CD4-positive, alpha-beta memory T cell (primary cell): ENCODE data around the gene ABL1. TPM values are rescaled to one million over a fixed set of nuclear protein-coding genes. Genes with fewer than 3 reads are reported as not detected.

Source experiments
- CTCF ChIA-PET: fragments of 350-600 bp; sonication (Branson Sonifier 250); formaldehyde crosslinking; loops from one replicate; lab custom pipeline; 2021; ENCODE audit warnings: inconsistent platforms; ENCODE audit not compliant: partially characterized antibody; lab: Charles Lee
- POLR2A ChIA-PET: fragments of 350-600 bp; sonication (Branson Sonifier 250); formaldehyde crosslinking; loops from one replicate; lab custom pipeline; 2021; ENCODE audit not compliant: partially characterized antibody; lab: Charles Lee
- DNase-seq, 5 donors: peaks; one replicate each; pipeline versions ENCODE4 v3.0.0 to v3.0.0-alpha.2; 2020 to 2022; ENCODE audit warnings: mixed read lengths in 1 of 5
- H3K27ac ChIP-seq: one replicate; pipeline ENCODE4 v1.7.0; 2013; ENCODE audit warnings: low read depth, low read length
- H3K27me3 ChIP-seq: 2 replicates; pipeline ENCODE4 v1.7.0; 2013; ENCODE audit warnings: mild to moderate bottlenecking, low read length, moderate library complexity; ENCODE audit not compliant: insufficient read depth
- H3K36me3 ChIP-seq: 2 replicates; pipeline ENCODE4 v1.7.0; 2013; ENCODE audit warnings: mild to moderate bottlenecking, low read length, moderate library complexity; ENCODE audit not compliant: insufficient read depth
- H3K4me1 ChIP-seq: 2 replicates; pipeline ENCODE4 v1.7.0; 2013; ENCODE audit warnings: mild to moderate bottlenecking, low read length, moderate library complexity; ENCODE audit not compliant: insufficient read depth
- H3K4me3 ChIP-seq, 2 donors: one replicate each; pipeline ENCODE4 v1.7.0; 2013; ENCODE audit warnings: low read length in 2 of 2, mild to moderate bottlenecking in 1 of 2
- H3K9me3 ChIP-seq, 2 donors: one replicate each; pipeline ENCODE4 v1.7.0; 2013; ENCODE audit warnings: low read length in 2 of 2, control low read depth in 1 of 2; ENCODE audit not compliant: control insufficient read depth in 1 of 2
- H3K27ac Mint-ChIP-seq, 7 donors: one replicate each; pipeline ENCODE4 v1.8.0; 2020 to 2021; ENCODE audit warnings: mixed read lengths in 7 of 7, mild to moderate bottlenecking in 6 of 7, inconsistent platforms in 3 of 7, moderate library complexity in 3 of 7
- H3K27me3 Mint-ChIP-seq, 2 donors: one replicate each; pipeline ENCODE4 v1.8.0; 2020 to 2021; ENCODE audit warnings: mixed read lengths in 2 of 2
- H3K36me3 Mint-ChIP-seq, 2 donors: one replicate each; pipeline ENCODE4 v1.8.0; 2020 to 2021; ENCODE audit warnings: mixed read lengths in 2 of 2, inconsistent platforms in 1 of 2, mild to moderate bottlenecking in 1 of 2
- H3K4me1 Mint-ChIP-seq, 4 donors: one replicate each; pipeline ENCODE4 v1.8.0; 2020 to 2021; ENCODE audit warnings: mixed read lengths in 4 of 4, mild to moderate bottlenecking in 1 of 4
- H3K4me3 Mint-ChIP-seq, 8 donors: one replicate each; pipeline ENCODE4 v1.8.0; 2020 to 2021; ENCODE audit warnings: mixed read lengths in 8 of 8, mild to moderate bottlenecking in 7 of 8, moderate library complexity in 6 of 8, inconsistent platforms in 3 of 8
- H3K9me3 Mint-ChIP-seq, 8 donors: one replicate each; pipeline ENCODE4 v1.8.0; 2020 to 2021; ENCODE audit warnings: mixed read lengths in 8 of 8, mild to moderate bottlenecking in 5 of 8, inconsistent platforms in 3 of 8, moderate library complexity in 1 of 8
- intact Hi-C: fragments of 100-400 bp; cut with micrococcal nuclease; formaldehyde crosslinking; loops from one replicate; pipeline ENCODE4 v1.15.1; 2023
- polyA plus RNA-seq, 2 donors: library from polyadenylated mRNA; unstranded; fragments of 300-500 nt; fragmentation: Illumina TruSeq; gene quantifications; one replicate each; pipeline ENCODE4 v1.2.3, GENCODE V29; 2021
- total RNA-seq, 2 experiments: library from RNA; stranded (reverse); gene quantifications; one replicate each; pipeline ENCODE4 v1.2.3, GENCODE V29; 2021

The ABL1 gene
- total and polyA plus RNA-seq, 4 experiments from 2014 or later: 3.2 to 34.4 (median 23.0) TPM

DNA sequence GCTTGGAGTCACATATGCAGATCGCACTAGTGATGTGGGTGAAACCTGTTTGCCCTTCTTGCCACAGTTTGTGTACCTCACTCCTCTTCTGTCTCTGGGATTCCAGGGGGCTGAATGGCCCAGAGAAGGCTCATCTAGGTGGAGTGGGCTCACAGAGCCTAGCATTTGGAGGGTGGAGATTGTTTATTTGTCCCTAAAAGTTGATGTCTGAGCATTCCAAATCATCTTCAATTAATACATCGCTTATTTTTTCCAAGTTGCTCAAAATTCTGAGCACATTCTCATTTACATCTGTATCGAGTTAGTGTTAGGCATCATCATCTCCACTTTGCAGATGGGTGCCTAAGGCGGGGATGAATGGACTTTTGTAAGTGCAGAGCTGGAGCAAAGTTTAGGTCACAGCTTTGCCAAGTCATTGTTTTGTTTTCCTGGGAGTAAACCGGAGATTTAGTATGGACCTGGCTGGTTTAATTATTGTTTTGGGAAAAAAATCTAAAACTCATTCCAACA is 2.0 kb downstream of the ABL1 start:
- Histone ChIP-seq H3K36me3 (no peaks in the 10 kb centered on the region), H3K27me3 (no peaks in the 10 kb centered on the region), H3K4me3 (no peak overlapping the region), H3K4me1 (peaks cover 15% of the 10 kb centered on the region), H3K9me3 (no peaks in the 10 kb centered on the region), H3K27ac (no peak overlapping the region)
- Mint-ChIP-seq H3K27ac (peak overlapping the region in 3 of 7 donors; percentile 14 to 77 (median 42)), H3K9me3 (peaks cover 0 to 2% (median 0%) of the 10 kb centered on the region in 8 donors), H3K27me3 (no peaks in the 10 kb centered on the region), H3K36me3 (peaks cover 0 to 5% of the 10 kb centered on the region in 2 donors), H3K4me3 (peak overlapping the region in 7 of 8 donors; percentile 30 to 83 (median 76)), H3K4me1 (peaks cover 35 to 55% (median 43%) of the 10 kb centered on the region in 4 donors)
- intact Hi-C loops: no loop called here
- ChIA-PET POLR2A (no interaction called here), CTCF (interaction anchor here (1.2 kb wide), 1 partner anchor 42 kb away, joined by 6 read pairs; no protein-coding TSS in a partner anchor)
- DNase-seq: no peak

DNA sequence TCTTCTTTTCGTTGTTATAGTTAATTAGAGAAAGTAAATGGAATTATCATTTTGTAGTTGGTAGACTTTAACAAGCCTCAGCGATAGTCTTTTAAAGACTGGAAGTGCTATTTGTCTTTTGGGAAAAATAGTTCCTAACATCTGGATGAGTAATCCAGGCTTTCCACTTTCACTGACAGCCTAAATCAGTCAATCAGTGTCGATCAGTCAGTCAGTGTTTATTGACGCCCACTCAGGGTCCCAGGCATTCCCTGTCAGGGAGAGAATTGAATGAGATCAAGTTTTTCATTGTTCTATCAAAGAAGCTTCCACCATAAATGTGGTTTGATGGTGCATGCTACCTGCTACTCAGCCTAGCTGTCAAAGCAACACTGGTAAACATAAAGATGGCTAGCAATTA is 2.6 kb downstream of the ABL1 start:
- H3K36me3 Mint-ChIP-seq: peaks cover 0 to 5% of the 10 kb centered on the region in 2 donors
- H3K4me1 Mint-ChIP-seq: peaks cover 32 to 60% (median 42%) of the 10 kb centered on the region in 4 donors
- no peak overlapping the region for H3K4me3 Mint-ChIP-seq
- DNase-seq: no peak
- H3K4me1 ChIP-seq: peaks cover 15% of the 10 kb centered on the region
- POLR2A ChIA-PET: no interaction called here
- no peaks in the 10 kb centered on the region for H3K36me3 ChIP-seq
- H3K9me3 Mint-ChIP-seq: peaks cover 0 to 2% (median 0%) of the 10 kb centered on the region in 8 donors
- no peaks in the 10 kb centered on the region for H3K27me3 ChIP-seq
- intact Hi-C loops: no loop called here
- no peak overlapping the region for H3K27ac ChIP-seq
- H3K4me3 ChIP-seq: no peak overlapping the region
- no peaks in the 10 kb centered on the region for H3K9me3 ChIP-seq
- H3K27me3 Mint-ChIP-seq: no peaks in the 10 kb centered on the region
- CTCF ChIA-PET: no interaction called here
- peak overlapping the region in 2 of 7 donors; percentile 29 to 43 for H3K27ac Mint-ChIP-seq

- intact Hi-C loops: no loop called here
Observed at GRCh38 chr9:130839132-130840111, 4.4 kb downstream of the ABL1 start.

GRCh38 chr9:130842545-130842944 is 7.5 kb downstream of the ABL1 start:
- Histone ChIP-seq H3K27ac (no peak overlapping the region), H3K9me3 (no peaks in the 10 kb centered on the region), H3K36me3 (no peaks in the 10 kb centered on the region), H3K4me3 (no peak overlapping the region), H3K4me1 (peaks cover 31% of the 10 kb centered on the region), H3K27me3 (no peaks in the 10 kb centered on the region)
- ChIA-PET CTCF (interaction anchor here (2.7 kb wide), 1 partner anchor 23 kb away, joined by 8 read pairs; no protein-coding TSS in a partner anchor), POLR2A (no interaction called here)
- Mint-ChIP-seq H3K36me3 (no peaks in the 10 kb centered on the region), H3K4me1 (peaks cover 20 to 34% (median 26%) of the 10 kb centered on the region in 4 donors), H3K4me3 (no peak overlapping the region), H3K9me3 (no peaks in the 10 kb centered on the region), H3K27ac (peak overlapping the region in 1 of 7 donors; percentile 32), H3K27me3 (no peaks in the 10 kb centered on the region)
- intact Hi-C loops: no loop called here
- DNase-seq: no peak

More at GRCh38 chr9:130839132-130840111, 4.4 kb downstream of the ABL1 start:
- ChIA-PET POLR2A (no interaction called here), CTCF (interaction anchor here (2.7 kb wide), 1 partner anchor 27 kb away, joined by 8 read pairs; no protein-coding TSS in a partner anchor)
- no peak overlapping the region for H3K4me3 ChIP-seq
- no peak overlapping the region for H3K27ac ChIP-seq
- H3K4me1 ChIP-seq: peaks cover 20% of the 10 kb centered on the region
- no peak overlapping the region for H3K27ac Mint-ChIP-seq
- DNase-seq: no peak
- H3K36me3 ChIP-seq: no peaks in the 10 kb centered on the region
- H3K4me1 Mint-ChIP-seq: peaks cover 30 to 54% (median 45%) of the 10 kb centered on the region in 4 donors
- no peak overlapping the region for H3K4me3 Mint-ChIP-seq
- H3K27me3 ChIP-seq: no peaks in the 10 kb centered on the region
- no peaks in the 10 kb centered on the region for H3K9me3 ChIP-seq
- H3K9me3 Mint-ChIP-seq: no peaks in the 10 kb centered on the region
- H3K36me3 Mint-ChIP-seq: peaks cover 0 to 5% of the 10 kb centered on the region in 2 donors
- H3K27me3 Mint-ChIP-seq: no peaks in the 10 kb centered on the region

DNA sequence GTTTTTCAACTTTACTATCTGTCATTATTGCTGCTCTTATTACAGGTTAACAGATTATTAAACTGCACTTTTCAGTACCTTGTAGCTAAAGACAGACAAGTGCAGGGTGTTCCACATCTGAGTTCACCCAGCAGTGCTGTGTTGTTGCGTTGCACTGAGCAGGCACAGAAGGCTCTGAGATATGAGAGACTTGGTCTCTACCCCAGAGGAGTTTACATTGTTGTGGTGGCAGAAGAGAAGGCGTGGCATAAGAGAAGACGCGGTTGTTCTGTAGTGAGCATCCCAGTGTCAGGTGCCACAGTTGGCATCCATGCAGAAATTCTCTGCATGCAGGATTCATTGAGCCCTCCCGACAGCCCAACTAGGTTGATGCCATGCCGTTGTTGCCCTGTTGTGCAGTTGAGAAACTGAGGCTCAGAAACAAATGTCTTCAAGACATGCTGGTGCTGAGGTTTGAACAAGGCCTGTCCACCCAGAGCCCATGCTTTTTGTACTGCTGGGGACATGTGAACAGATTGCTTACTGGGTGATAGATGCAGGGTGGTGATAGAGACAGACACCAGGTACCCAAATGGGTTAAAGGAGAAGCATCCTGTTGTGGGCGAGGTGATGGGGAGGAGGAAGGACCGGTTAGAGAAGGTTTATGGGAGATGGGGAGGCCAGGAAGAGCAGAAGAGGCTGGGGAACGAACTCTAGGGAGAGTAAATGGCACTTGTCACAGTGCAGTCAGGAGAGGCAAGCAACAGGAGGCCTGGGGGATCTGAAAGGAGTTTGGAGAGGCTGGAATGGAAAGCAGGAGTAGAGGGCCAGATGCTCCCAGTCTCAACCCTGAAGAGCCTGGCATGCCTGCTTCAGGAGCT is 8.2 kb downstream of the ABL1 start:
- Mint-ChIP-seq H3K36me3 (no peaks in the 10 kb centered on the region), H3K27me3 (no peaks in the 10 kb centered on the region), H3K9me3 (no peaks in the 10 kb centered on the region), H3K4me1 (peaks cover 20 to 29% (median 24%) of the 10 kb centered on the region in 4 donors), H3K4me3 (no peak overlapping the region), H3K27ac (peak overlapping the region in 1 of 7 donors; percentile 55)
- Histone ChIP-seq H3K36me3 (no peaks in the 10 kb centered on the region), H3K27me3 (no peaks in the 10 kb centered on the region), H3K4me3 (no peak overlapping the region), H3K9me3 (no peaks in the 10 kb centered on the region), H3K27ac (no peak overlapping the region), H3K4me1 (peaks cover 31% of the 10 kb centered on the region)
- intact Hi-C loops: no loop called here
- ChIA-PET CTCF (no interaction called here), POLR2A (no interaction called here)
- DNase-seq: no peak

DNA sequence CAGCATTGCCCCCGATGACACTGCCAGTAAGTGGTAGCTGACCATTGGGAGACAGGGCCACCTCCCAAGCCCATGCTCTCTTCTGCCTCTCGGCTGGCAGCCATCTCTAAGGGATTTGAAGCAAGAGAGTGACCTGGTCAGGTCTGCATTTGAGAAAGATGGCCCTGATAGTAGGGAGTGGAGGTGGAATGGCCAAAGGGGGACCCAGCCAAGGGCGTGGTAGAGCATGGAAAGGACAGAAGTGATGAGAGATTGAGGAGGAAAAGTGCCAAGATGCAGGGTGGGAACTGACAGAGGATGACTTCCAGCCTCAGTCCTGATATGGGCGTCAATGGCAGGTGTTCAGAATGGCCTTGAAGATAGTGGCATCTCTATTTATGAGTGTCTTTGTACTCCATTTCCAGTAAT is 9.0 kb downstream of the ABL1 start:
- Mint-ChIP-seq H3K27me3 (no peaks in the 10 kb centered on the region), H3K4me1 (peaks cover 16 to 24% (median 20%) of the 10 kb centered on the region in 4 donors)
- intact Hi-C loops: no loop called here

More for the DNA sequence above, 9.0 kb downstream of the ABL1 start:
- CTCF ChIA-PET: no interaction called here
- Histone ChIP-seq H3K27me3 (no peaks in the 10 kb centered on the region), H3K36me3 (no peaks in the 10 kb centered on the region), H3K9me3 (no peaks in the 10 kb centered on the region), H3K4me1 (peaks cover 31% of the 10 kb centered on the region), H3K27ac (no peak overlapping the region), H3K4me3 (no peak overlapping the region)
- Mint-ChIP-seq H3K9me3 (no peaks in the 10 kb centered on the region), H3K4me3 (no peak overlapping the region), H3K27ac (peak overlapping the region in 2 of 7 donors; percentile 34 to 80), H3K36me3 (no peaks in the 10 kb centered on the region)
- POLR2A ChIA-PET: no interaction called here
- DNase-seq: no peak
